ENCODE data around the gene USP40.

- no peak for TF ChIP-seq CTCF (conservative IDR thresholded peaks at IDR 0.05; ENCODE audit: low read depth in 2 of 2)
- no peak for TF ChIP-seq EZH2 (IDR thresholded peaks at IDR 0.05; ENCODE audit: low read depth, unreplicated experiment)
Measured at GRCh38 chr2:233501198-233502076, 65.1 kb downstream of the USP40 start.

Measured in GM23338 (cell line).